NCI-H1694 treated with DMSO at 0.1 percent for 48 hours (cell line): ENCODE measurements around the gene EPB41L2.
"Not testable (repeated sequence)": the region's sequence is repeated elsewhere in the genome, so short reads cannot be mapped to it uniquely, and the experiment has no call there.

Source experiments
- DNase-seq: peaks from one replicate; lab custom pipeline; 2025; lab: John Stamatoyannopoulos, UW

The EPB41L2 gene

GRCh38 chr6:131036143-131036542, 26.9 kb downstream of the EPB41L2 start:
- no peak for DNase-seq

DNA sequence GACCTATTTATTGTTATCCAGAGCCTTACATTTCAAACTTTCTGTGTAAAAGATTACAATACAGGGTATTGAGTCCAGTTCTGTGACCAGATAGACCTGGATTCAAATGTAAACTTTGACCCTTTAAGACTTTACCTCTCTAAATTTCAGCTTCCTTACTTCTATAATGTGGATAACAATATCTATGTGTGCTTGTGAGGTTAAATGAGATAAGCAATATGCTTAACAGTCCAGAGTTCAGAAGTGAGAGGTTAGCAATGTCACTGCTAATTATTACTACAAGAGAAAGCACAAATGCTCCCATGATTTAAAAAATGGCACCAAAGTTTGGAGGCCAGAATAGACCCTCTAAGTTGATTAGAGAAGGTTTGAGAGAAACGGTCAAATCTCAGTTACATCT, 27.5 kb downstream of the EPB41L2 start:
- DNase-seq, result no peak

DNA sequence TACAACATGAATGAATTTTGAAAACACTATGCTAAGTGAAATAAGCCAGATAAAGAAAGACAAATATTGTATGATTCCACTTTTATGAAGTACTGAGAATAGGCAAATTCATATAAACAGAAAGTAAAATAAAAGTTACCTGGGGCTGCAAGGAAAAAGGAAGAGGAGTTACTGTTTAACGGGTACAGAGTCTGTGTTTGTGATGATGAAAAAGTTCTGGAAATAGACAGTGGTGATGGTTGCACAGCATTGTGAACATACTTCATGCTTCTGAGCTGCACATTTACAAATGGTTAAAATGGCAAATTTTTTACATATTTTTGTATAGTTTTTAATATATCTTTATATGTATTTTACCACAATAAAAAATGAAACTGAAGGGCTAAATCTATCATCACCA, 29.4 kb downstream of the EPB41L2 start:
- no peak for DNase-seq

DNA sequence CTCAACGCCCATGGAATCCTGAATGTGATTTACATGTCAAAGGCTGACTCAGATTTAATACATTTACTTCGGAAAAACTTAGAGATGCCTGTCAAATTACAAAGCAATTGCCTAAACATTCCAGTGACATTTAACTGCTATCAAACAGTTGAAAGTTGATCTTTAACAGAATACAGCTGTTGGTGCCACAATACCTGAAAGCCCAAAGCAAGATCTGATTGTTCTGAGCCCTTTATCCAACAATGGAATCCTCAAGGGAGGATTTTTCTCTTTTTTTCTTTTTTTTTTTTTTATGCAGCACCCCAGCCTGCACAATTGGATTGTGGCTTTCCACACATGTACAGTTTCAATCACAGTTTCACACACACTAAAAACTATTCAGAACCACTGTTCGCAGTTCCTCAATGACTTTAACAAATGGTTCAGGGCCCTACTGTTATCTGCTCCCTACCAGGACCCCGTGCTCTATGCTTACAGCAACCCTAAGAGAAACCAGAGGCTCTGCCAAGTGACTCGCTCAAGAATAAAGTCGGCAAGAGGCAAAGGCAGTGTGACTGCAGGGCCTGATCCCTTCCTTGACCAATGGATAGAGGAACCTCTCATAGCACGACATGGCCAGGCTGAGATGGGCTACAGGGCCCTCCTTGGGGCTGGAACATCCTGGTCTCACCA, 33.3 kb downstream of the EPB41L2 start:
- DNase-seq, result no peak

- DNase-seq, result no peak
Observed at GRCh38 chr6:131027326-131027725, 35.7 kb downstream of the EPB41L2 start.

GRCh38 chr6:131026243-131026642, 36.8 kb downstream of the EPB41L2 start:
- DNase-seq, result no peak

DNA sequence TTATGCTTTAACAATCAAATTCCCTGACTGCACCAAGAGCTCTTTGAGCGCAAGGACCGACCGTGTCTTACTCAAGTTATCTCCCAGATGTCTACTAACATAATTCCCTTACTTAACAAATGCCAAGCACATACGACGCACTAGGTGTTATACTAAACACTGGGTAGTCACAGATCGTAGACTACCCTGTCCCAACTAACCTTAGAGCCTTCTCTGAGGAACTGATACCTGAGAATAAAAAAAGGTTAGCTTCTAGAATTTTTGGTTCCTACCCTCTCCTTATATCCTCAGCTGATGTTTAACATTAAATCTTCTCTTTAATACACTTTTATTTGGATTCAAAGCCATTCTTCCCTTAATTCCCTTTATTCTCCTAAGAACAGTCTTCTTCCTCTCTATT, 38.5 kb downstream of the EPB41L2 start:
- no peak for DNase-seq

- DNase-seq, result no peak
Observed at GRCh38 chr6:131023834-131024504, 39.1 kb downstream of the EPB41L2 start.

- DNase-seq, result no peak
Observed at GRCh38 chr6:131022691-131023090, 40.4 kb downstream of the EPB41L2 start.

GRCh38 chr6:131017962-131018361, 45.1 kb downstream of the EPB41L2 start:
- DNase-seq, result no peak

DNA sequence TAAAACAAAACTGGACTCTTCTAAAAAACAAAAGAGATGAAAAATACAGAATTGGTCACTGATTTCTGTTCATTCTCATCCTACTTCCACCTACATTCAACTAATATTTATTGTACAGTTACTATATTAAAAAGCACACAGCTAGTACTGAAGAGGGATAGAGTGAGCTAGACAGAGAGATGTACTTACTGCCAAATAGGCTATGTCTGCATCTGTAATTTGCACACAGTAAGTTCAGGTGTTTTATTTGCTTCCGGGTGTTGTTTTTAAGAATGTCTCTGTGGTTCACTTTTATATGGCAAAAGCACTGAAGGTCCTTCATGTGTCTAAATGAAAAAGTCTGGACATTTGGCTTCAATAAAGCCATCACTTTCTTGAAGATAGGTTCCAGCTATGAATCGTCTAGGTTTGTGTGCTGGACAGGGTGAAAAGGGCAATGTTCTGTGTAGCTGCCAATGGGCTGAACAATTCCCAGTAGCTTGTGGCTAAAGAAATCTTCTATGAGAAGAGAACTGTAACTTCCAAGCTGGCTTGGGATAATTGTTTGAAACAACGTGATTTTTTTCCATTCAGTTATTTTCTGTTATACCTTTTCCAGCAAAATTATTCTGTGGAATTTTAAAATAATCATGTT, 47.3 kb downstream of the EPB41L2 start:
- DNase-seq, result no peak

- no peak for DNase-seq
Observed at GRCh38 chr6:131015025-131015591, 47.9 kb downstream of the EPB41L2 start.

- DNase-seq, result no peak
Observed at GRCh38 chr6:131014080-131014776, 48.8 kb downstream of the EPB41L2 start.

DNA sequence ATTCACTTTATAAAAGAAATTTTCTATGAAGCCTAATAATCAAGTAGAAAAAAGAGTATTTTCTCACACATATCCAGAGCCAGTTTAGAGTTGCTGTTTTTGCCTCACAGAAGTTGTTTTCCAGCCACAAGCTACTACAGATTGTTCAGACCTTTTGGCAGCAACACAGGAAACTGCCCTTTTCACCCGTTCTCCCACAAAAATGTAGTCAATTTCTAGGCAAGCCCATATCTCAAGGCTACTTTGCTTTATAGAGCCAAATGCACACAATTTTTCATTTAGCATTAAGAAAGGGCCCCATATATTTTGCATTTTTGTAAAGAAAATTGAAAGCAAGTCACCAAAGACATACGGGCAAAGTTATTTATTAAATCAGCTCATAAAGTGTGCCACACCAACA, 49.5 kb downstream of the EPB41L2 start:
- DNase-seq, result no peak

DNA sequence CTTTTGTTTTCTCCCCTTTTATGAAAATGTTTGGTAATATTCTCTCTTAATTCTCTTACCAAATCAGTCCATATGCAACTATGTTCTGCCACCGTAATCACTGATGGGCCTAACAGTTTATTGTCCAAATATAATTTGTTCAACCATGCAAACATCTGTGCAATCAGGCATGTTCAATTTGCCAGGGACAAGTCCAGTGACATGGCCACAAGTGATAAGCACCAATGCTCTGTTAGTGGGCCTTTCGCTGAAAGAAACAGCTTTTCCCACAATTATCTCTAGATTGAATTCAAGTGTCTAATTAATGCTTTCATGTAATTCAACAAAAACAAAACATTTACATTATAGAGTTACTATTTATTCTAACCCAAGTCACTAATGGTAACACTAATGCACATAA, 53.3 kb downstream of the EPB41L2 start:
- no peak for DNase-seq

DNA sequence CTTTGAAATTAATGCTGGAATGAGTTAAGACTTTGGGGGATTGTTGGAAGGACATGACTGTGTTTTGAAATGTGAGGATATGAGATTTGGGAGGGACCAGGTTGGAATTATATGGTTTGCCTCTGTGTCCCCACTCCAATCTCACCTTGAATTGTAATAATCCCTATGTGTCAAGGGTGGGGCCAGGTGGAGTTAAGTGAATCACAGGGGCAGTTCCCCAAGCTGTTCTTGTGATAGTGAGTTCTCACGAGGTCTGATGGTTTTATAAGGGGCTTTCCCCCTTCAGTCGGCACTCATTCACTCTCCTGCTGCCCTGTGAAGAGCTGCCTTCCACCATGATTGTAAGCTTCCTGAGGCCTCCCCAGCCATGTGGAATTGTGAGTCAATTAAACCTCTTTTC, 54.1 kb downstream of the EPB41L2 start:
- not testable (repeated sequence) for DNase-seq

DNA sequence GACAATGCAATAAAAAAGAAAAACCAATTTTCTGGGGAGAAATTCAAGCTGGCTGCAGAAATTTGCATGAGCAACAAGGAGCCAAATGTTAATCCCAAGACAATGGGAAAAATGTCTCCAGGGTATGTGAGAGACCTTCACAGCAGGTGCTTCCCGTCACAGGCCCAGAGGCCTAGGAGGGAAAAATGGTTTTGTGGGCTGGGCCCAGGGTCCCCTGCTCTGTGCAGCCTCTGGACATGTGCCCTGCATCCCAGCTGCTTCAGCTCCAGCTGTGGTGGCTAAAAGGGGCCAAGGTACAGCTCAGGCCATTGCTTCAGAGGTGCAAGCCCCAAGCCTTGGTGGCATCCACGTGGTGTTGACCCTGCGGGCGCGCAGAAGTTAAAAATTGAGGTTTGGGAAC, 55.1 kb downstream of the EPB41L2 start:
- not testable (repeated sequence) for DNase-seq

DNA sequence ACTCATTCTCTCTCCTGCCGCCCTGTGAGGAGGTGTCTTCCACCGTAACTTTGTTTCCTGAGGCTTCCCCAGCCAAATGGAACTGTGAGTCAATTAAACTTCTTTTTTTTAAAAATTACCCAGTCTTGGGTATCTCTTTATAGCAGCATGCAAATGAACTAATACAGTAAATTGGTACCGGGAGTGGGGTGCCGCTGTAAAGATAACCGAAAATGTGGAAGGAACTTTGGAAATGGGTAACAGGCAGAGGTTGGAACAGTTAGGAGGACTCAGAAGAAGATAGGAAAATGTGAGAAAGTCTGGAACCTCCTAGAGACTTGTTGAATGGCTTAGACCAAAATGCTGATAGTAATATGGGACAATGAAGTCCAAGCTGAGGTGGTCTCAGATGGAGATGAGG, 55.8 kb downstream of the EPB41L2 start:
- no peak for DNase-seq

GRCh38 chr6:131005439-131006016, 57.5 kb downstream of the EPB41L2 start:
- no peak for DNase-seq

- DNase-seq, result no peak
Observed at GRCh38 chr6:131004936-131005335, 58.1 kb downstream of the EPB41L2 start.

GRCh38 chr6:131004387-131004755, 58.7 kb downstream of the EPB41L2 start:
- DNase-seq, result no peak
